ENCODE measurements around the gene CDH13.

Gene CDH13

DNA sequence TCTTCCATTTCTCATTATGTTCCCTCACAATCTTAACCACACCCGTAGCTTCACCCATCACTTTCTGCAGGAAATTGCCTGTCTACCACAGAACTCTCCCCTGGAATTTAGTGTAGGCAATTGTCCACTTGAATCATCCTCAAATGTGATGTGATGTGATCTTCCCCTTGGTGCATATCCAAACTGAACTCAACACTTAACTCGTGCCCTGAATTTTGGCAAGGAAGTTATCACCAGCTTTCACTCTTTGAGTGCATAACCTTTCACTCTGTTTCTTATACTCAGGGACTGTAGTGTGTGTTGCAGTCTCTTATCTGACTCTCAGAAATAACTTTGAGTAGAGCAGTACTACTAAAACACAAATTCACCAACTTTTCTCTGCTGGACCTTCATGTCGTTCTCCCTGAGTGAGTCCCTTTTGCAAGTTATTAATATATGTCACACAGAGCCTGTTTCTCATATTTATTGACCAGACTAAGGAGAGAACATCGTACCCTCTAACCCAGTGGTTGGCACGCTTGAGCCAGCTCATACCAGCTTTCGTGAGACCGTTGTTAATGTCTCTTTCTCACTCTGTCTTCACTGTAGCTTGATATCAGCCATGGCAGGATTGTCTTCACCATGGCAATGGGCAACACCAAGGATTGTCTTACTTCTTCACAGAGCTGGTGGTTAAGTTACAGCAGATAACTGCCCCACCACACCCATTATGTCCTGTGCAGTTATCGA is 622.1 kb downstream of the CDH13 start:
- in situ Hi-C loops (cut with HindIII; ENCODE audit: low sequenced_read_pairs), result no loop called here
- no peak overlapping the region for H3K4me3 ChIP-seq (ENCODE audit: low read depth, low read length)
- TF ChIP-seq, protein P1, sequence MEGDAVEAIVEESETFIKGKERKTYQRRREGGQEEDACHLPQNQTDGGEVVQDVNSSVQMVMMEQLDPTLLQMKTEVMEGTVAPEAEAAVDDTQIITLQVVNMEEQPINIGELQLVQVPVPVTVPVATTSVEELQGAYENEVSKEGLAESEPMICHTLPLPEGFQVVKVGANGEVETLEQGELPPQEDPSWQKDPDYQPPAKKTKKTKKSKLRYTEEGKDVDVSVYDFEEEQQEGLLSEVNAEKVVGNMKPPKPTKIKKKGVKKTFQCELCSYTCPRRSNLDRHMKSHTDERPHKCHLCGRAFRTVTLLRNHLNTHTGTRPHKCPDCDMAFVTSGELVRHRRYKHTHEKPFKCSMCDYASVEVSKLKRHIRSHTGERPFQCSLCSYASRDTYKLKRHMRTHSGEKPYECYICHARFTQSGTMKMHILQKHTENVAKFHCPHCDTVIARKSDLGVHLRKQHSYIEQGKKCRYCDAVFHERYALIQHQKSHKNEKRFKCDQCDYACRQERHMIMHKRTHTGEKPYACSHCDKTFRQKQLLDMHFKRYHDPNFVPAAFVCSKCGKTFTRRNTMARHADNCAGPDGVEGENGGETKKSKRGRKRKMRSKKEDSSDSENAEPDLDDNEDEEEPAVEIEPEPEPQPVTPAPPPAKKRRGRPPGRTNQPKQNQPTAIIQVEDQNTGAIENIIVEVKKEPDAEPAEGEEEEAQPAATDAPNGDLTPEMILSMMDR (IDR thresholded peaks at IDR 0.05; ENCODE audit: low read depth, low read length, missing control alignments), result no peak
- no peak for DNase-seq (ENCODE audit: low read depth)

DNA sequence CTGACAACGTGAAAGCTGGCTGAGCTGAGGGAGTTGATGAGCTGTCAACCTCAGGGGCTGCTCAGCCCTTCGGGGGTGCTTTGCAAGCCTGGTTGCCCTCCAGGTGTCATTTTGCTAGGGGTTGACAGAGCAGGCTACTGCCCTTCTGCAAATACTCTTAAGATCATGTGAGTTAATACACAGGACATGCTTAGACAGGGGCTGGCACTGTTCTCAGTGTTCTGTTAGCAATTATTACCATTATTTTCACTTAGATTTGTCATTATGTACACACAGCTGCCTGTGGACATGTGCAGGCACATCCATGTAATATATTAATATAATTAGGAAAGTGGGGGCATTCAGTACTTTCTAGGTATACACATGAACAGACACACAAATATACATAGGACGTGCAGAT is 626.8 kb downstream of the CDH13 start:
- TF ChIP-seq, protein P1 (IDR thresholded peaks at IDR 0.05; ENCODE audit: low read depth, low read length, missing control alignments), result no peak
- no peak for DNase-seq (ENCODE audit: low read depth)
- H3K4me3 ChIP-seq (ENCODE audit: low read depth, low read length), result no peak overlapping the region
- in situ Hi-C loops (cut with HindIII; ENCODE audit: low sequenced_read_pairs), result no loop called here

DNA sequence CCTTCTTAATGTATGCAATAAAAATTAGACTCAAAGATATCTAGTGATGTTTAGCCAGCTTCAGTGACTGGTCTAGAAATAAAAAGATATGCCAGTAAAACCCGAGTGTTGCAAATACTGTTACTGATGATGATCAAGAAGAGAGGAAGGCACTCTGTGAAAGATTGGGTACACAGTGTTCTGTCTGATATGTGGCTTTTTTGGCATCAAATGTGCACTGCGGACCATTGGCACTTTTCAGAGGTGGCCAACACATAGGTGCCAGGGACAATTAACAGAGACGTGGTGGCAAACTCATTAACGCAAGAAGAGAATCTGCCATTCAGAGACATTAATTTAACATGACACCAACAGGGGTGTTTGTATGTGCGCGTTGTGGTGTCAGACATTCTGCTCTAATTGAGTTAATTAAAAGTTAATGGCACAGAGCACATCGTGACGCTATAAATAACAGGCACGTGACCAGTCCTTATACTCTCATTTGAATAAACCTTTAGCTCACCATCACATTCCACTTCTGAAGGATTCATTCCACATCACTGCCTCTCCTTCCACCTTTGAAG is 631.7 kb downstream of the CDH13 start:
- DNase-seq (ENCODE audit: low read depth), result no peak
- in situ Hi-C loops (cut with HindIII; ENCODE audit: low sequenced_read_pairs), result no loop called here
- no peak overlapping the region for H3K4me3 ChIP-seq (ENCODE audit: low read depth, low read length)
- TF ChIP-seq, protein P1 (IDR thresholded peaks at IDR 0.05; ENCODE audit: low read depth, low read length, missing control alignments), result no peak

DNA sequence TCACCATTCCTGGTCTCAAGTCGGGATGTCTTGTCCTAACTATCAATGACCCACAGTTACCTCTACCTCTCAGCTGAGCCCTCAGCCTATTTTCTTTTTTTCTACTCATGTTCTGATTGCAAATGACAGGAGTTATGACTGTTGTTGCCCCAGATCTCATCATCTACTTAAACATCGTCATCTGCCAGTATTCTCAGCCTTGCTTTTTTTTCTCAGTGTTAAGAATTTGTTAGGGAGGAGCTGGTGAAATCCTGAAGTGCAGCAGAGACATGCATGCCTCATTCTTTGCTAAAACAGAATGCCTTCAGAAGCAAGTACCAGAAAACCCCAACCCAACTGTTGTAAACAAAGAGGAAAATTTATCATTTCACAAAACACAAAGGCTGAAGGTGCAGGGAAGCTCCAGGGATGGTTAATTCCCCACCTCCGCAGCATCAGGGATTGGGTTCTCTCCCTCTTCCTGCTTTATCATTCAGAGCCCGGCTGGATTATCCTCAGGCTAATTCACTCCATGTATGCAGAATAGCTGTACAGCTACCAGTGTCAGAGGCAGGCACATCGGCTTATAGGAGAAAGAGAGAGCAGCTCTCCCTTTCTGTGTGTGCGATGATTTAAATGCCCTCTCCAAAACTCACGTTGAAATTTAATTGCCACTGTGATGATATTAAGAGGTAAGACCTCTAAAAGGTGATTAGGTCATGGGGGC is 640.2 kb downstream of the CDH13 start:
- in situ Hi-C loops (cut with HindIII; ENCODE audit: low sequenced_read_pairs), result no loop called here
- TF ChIP-seq, protein P1 (IDR thresholded peaks at IDR 0.05; ENCODE audit: low read depth, low read length, missing control alignments), result no peak
- no peak overlapping the region for H3K4me3 ChIP-seq (ENCODE audit: low read depth, low read length)
- DNase-seq (ENCODE audit: low read depth), result no peak

DNA sequence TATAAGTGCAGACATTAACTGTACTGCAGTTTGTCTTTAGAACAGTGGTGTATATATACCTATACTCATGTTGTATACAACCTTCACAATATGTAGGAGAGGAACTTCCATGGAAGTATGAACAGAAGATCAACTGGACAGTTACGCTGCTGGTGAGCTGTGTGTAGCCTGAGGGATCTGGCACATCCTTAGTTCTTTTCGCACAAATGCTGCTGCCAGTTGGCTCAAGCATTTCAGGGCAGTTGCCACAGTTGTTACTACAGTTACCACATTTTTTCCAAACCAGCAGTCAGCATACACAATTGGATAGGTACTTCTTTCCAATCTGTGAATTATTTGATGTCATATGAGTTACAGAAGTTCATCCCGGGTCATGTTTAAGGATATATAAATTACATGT is 641.4 kb downstream of the CDH13 start:
- in situ Hi-C loops (cut with HindIII; ENCODE audit: low sequenced_read_pairs), result no loop called here
- H3K4me3 ChIP-seq (ENCODE audit: low read depth, low read length), result no peak overlapping the region
- TF ChIP-seq, protein P1 (IDR thresholded peaks at IDR 0.05; ENCODE audit: low read depth, low read length, missing control alignments), result no peak

DNA sequence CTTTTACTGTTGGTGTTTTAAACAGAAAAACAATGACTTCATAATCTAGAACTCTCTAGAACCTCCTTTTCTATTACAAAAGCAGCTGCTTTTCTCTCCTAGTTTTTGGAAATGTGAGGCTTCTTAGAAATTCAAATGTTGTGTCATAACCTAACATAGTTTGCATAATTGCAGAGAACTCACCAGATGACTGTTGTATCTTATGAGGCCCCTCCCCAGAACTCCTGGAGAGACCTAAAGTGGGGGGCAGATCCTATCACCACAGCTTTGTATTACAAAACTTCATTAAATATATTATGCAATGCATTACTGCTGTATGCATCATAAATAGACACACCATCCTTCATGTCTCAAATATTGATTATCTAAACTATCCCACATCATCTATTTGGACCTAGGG is 642.3 kb downstream of the CDH13 start:
- TF ChIP-seq, protein P1 (IDR thresholded peaks at IDR 0.05; ENCODE audit: low read depth, low read length, missing control alignments), result no peak
- no peak overlapping the region for H3K4me3 ChIP-seq (ENCODE audit: low read depth, low read length)
- in situ Hi-C loops (cut with HindIII; ENCODE audit: low sequenced_read_pairs), result no loop called here
- no peak for DNase-seq (ENCODE audit: low read depth)

More for the DNA sequence above, 641.4 kb downstream of the CDH13 start:
- DNase-seq (ENCODE audit: low read depth), result no peak
